MM.1S (cell line): ENCODE measurements around the gene CLINT1.

Experiments used
- EZH2 ChIP-seq: fragments of 300-600 bp; sonication (generic); optimal IDR thresholded peaks from 2 replicates; pipeline ENCODE3; 2017; ENCODE audit warnings: low read depth, mild to moderate bottlenecking, antibody characterized with exemption, low read length, mixed read lengths
- EZH2phosphoT487 ChIP-seq: fragments of 300-600 bp; sonication (generic); IDR thresholded peaks from 2 replicates; pipeline ENCODE4 v1.6.1; 2018; ENCODE audit warnings: antibody characterized with exemption, low read length
- TF ChIP-seq, protein P1 (sequence below): fragments of 300-600 bp; sonication (generic); IDR thresholded peaks from 2 replicates; pipeline ENCODE4 v1.5.1; 2016; ENCODE audit warnings: antibody characterized with exemption, low read length, mixed read lengths

- TF ChIP-seq, protein P1, sequence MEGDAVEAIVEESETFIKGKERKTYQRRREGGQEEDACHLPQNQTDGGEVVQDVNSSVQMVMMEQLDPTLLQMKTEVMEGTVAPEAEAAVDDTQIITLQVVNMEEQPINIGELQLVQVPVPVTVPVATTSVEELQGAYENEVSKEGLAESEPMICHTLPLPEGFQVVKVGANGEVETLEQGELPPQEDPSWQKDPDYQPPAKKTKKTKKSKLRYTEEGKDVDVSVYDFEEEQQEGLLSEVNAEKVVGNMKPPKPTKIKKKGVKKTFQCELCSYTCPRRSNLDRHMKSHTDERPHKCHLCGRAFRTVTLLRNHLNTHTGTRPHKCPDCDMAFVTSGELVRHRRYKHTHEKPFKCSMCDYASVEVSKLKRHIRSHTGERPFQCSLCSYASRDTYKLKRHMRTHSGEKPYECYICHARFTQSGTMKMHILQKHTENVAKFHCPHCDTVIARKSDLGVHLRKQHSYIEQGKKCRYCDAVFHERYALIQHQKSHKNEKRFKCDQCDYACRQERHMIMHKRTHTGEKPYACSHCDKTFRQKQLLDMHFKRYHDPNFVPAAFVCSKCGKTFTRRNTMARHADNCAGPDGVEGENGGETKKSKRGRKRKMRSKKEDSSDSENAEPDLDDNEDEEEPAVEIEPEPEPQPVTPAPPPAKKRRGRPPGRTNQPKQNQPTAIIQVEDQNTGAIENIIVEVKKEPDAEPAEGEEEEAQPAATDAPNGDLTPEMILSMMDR = no peak
- no peak for TF ChIP-seq EZH2
- no peak for TF ChIP-seq EZH2phosphoT487
These were observed 15.9 kb upstream of the CLINT1 start for GRCh38 chr5:157874861-157875260.
